GM18868 (cell line): ENCODE results near the gene SRRT.
"Not testable (repeated sequence)": the region's sequence is repeated elsewhere in the genome, so short reads cannot be mapped to it uniquely, and the experiment has no call there.

Experiments
- ATAC-seq: cut with Tn5 transposase; IDR thresholded peaks from one replicate; pipeline ENCODE4 v1.9.1; 2021; ENCODE audit warnings: mild to moderate bottlenecking, moderate library complexity; ENCODE audit not compliant: unreplicated experiment

The SRRT gene

GRCh38 chr7:100854899-100855298, 20.0 kb upstream of the SRRT start:
- ATAC-seq, result not testable (repeated sequence)

GRCh38 chr7:100855515-100855914, 19.4 kb upstream of the SRRT start:
- no peak for ATAC-seq

- no peak for ATAC-seq
Measured at GRCh38 chr7:100856871-100857282, 18.0 kb upstream of the SRRT start.

GRCh38 chr7:100859856-100860255, 15.0 kb upstream of the SRRT start:
- no peak for ATAC-seq

GRCh38 chr7:100860702-100861615, 13.9 kb upstream of the SRRT start:
- no peak for ATAC-seq

GRCh38 chr7:100861616-100861985, 13.3 kb upstream of the SRRT start:
- ATAC-seq, result no peak

- no peak for ATAC-seq
Measured at GRCh38 chr7:100863406-100863950, 11.4 kb upstream of the SRRT start.

- no peak for ATAC-seq
Measured at GRCh38 chr7:100864263-100864845, 10.5 kb upstream of the SRRT start.

GRCh38 chr7:100865372-100865911, 9.5 kb upstream of the SRRT start:
- no peak for ATAC-seq

GRCh38 chr7:100865938-100866728, 8.8 kb upstream of the SRRT start:
- ATAC-seq, result no peak

- no peak for ATAC-seq
Measured at GRCh38 chr7:100866729-100867039, 8.2 kb upstream of the SRRT start.

- peak; percentile 52 for ATAC-seq
Measured at GRCh38 chr7:100867040-100867775, 7.7 kb upstream of the SRRT start, which contains the start of gene TRIP6. Gene TRIP6, plus strand, starts transcription at chr7:100867387. Its CDS starts 111 bp downstream, at chr7:100867498.

GRCh38 chr7:100867776-100868485, 7.0 kb upstream of the SRRT start:
- ATAC-seq, result no peak

GRCh38 chr7:100873599-100874299, 1.2 kb upstream of the SRRT start:
- ATAC-seq, result no peak

GRCh38 chr7:100874300-100874576, 665 bp upstream of the SRRT start:
- ATAC-seq, result no peak

GRCh38 chr7:100875356-100875751, 451 bp downstream of the SRRT start:
- ATAC-seq, result peak; percentile 23

GRCh38 chr7:100878013-100878412, 3.1 kb downstream of the SRRT start:
- ATAC-seq, result no peak

GRCh38 chr7:100878685-100879084, 3.8 kb downstream of the SRRT start:
- ATAC-seq, result no peak

- no peak for ATAC-seq
Measured at GRCh38 chr7:100879685-100880261, 4.9 kb downstream of the SRRT start.
